ENCODE data around the gene IFI27L1.

- TF ChIP-seq, protein P1, sequence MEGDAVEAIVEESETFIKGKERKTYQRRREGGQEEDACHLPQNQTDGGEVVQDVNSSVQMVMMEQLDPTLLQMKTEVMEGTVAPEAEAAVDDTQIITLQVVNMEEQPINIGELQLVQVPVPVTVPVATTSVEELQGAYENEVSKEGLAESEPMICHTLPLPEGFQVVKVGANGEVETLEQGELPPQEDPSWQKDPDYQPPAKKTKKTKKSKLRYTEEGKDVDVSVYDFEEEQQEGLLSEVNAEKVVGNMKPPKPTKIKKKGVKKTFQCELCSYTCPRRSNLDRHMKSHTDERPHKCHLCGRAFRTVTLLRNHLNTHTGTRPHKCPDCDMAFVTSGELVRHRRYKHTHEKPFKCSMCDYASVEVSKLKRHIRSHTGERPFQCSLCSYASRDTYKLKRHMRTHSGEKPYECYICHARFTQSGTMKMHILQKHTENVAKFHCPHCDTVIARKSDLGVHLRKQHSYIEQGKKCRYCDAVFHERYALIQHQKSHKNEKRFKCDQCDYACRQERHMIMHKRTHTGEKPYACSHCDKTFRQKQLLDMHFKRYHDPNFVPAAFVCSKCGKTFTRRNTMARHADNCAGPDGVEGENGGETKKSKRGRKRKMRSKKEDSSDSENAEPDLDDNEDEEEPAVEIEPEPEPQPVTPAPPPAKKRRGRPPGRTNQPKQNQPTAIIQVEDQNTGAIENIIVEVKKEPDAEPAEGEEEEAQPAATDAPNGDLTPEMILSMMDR (IDR thresholded peaks at IDR 0.05 in 4 of 5, conservative IDR thresholded peaks at IDR 0.05 in 1 of 5) = no peak
- no peak for TF ChIP-seq POLR2A (IDR thresholded peaks at IDR 0.05)
Observed at GRCh38 chr14:94031883-94032279, 49.2 kb upstream of the IFI27L1 start.
